HEK293T (cell line): ENCODE data around the gene SMIM5.
"Not testable (repeated sequence)": the region's sequence is repeated elsewhere in the genome, so short reads cannot be mapped to it uniquely, and the experiment has no call there.

Experiments used
- CTCF ChIA-PET: fragments of 350-600 bp; formaldehyde crosslinking; extraction: SDS; loops from one replicate; lab custom pipeline; 2021; ENCODE audit warnings: antibody characterized with exemption, inconsistent platforms; lab: Yijun Ruan, JAX
- POLR2A ChIA-PET: fragments of 350-600 bp; formaldehyde crosslinking; extraction: SDS; loops from one replicate; lab custom pipeline; 2020; ENCODE audit warnings: antibody characterized with exemption, inconsistent platforms; lab: Yijun Ruan, JAX
- DNase-seq: peaks from one replicate; pipeline ENCODE4 v3.0.0; 2012; ENCODE audit warnings: mixed read lengths; ENCODE audit errors: extremely low spot score
- ARNT ChIP-seq: fragments of 450-650 bp; IDR thresholded peaks from 2 replicates; pipeline ENCODE4 v1.6.1; 2017; ENCODE audit warnings: mild to moderate bottlenecking
- BHLHE40 ChIP-seq: fragments of 450-650 bp; IDR thresholded peaks from 2 replicates; pipeline ENCODE4 v1.6.1; 2016; ENCODE audit warnings: mild to moderate bottlenecking, moderate library complexity, borderline replicate concordance
- CTBP1 ChIP-seq: fragments of 450-650 bp; IDR thresholded peaks from 2 replicates; pipeline ENCODE4 v1.6.1; 2016; ENCODE audit warnings: borderline replicate concordance
- ELF4 ChIP-seq: fragments of 450-650 bp; IDR thresholded peaks from 2 replicates; pipeline ENCODE4 v1.6.1; 2017; ENCODE audit warnings: antibody characterized with exemption
- FOXA1 ChIP-seq: fragments of 450-650 bp; IDR thresholded peaks from 2 replicates; pipeline ENCODE4 v1.6.1; 2016; ENCODE audit warnings: mild to moderate bottlenecking
- FOXK2 ChIP-seq: fragments of 450-650 bp; IDR thresholded peaks from 2 replicates; pipeline ENCODE4 v1.6.1; 2016; ENCODE audit warnings: mild to moderate bottlenecking
- FOXM1 ChIP-seq: fragments of 450-650 bp; IDR thresholded peaks from 2 replicates; pipeline ENCODE4 v1.6.1; 2017; ENCODE audit warnings: mild to moderate bottlenecking, borderline replicate concordance
- HDGF ChIP-seq: fragments of 450-650 bp; IDR thresholded peaks from 2 replicates; pipeline ENCODE4 v1.6.1; 2017; ENCODE audit warnings: antibody characterized with exemption, borderline replicate concordance
- L3MBTL2 ChIP-seq: fragments of 450-650 bp; conservative IDR thresholded peaks from 2 replicates; pipeline ENCODE4 v1.6.1; 2016; ENCODE audit warnings: mild to moderate bottlenecking
- LEF1 ChIP-seq: fragments of 450-650 bp; IDR thresholded peaks from 2 replicates; pipeline ENCODE4 v1.6.1; 2017; ENCODE audit warnings: mild to moderate bottlenecking, borderline replicate concordance
- NFRKB ChIP-seq: fragments of 450-650 bp; IDR thresholded peaks from 2 replicates; pipeline ENCODE4 v1.6.1; 2016; ENCODE audit warnings: mild to moderate bottlenecking, moderate library complexity
- PKNOX1 ChIP-seq: fragments of 450-650 bp; IDR thresholded peaks from 2 replicates; pipeline ENCODE4 v1.6.1; 2016
- SP1 ChIP-seq: fragments of 450-650 bp; IDR thresholded peaks from 2 replicates; pipeline ENCODE4 v1.6.1; 2017
- SUZ12 ChIP-seq: fragments of 450-650 bp; IDR thresholded peaks from 2 replicates; pipeline ENCODE4 v1.6.1; 2016; ENCODE audit warnings: mild to moderate bottlenecking
- TARDBP ChIP-seq: fragments of 450-650 bp; IDR thresholded peaks from 2 replicates; pipeline ENCODE4 v1.6.1; 2016
- ZNF384 ChIP-seq: fragments of 450-650 bp; IDR thresholded peaks from 2 replicates; pipeline ENCODE4 v1.6.1; 2016

The SMIM5 gene

GRCh38 chr17:75590314-75590761 lies 42.9 kb upstream of the SMIM5 start:
- ChIA-PET POLR2A (interaction anchor here (1.1 to 2.0 kb wide), 4 partner anchors 11 to 319 kb away, joined by 3 to 8 read pairs (median 3); partner anchors contain the start of genes MIF4GD and TSEN54), CTCF (interaction anchor here (0.8 to 2.5 kb wide), 2 partner anchors 11 to 12 kb away, joined by 3 to 20 read pairs; no protein-coding TSS in a partner anchor)
- TF ChIP-seq SUZ12 (no peak), HDGF (no peak), SP1 (no peak), ARNT (no peak), FOXA1 (no peak), CTBP1 (no peak), PKNOX1 (no peak), FOXK2 (no peak), ELF4 (no peak), TARDBP (no peak), FOXM1 (no peak), ZNF384 (no peak), L3MBTL2 (no peak), LEF1 (no peak), NFRKB (no peak), BHLHE40 (no peak)
- DNase-seq, result no peak

GRCh38 chr17:75590849-75591721 lies 42.1 kb upstream of the SMIM5 start:
- ChIA-PET CTCF (interaction anchor here (0.9 to 2.5 kb wide), 2 partner anchors 10 to 160 kb away, joined by 3 to 20 read pairs; no protein-coding TSS in a partner anchor), POLR2A (interaction anchor here (1.1 to 2.0 kb wide), 3 partner anchors 10 to 75 kb away, joined by 3 to 8 read pairs (median 3); partner anchors contain the start of gene TSEN54)
- no peak for DNase-seq
- TF ChIP-seq ELF4, result no peak
- no peak for TF ChIP-seq SP1
- TF ChIP-seq NFRKB, result no peak
- TF ChIP-seq ZNF384, result no peak

- POLR2A ChIA-PET, result interaction anchor here (2.0 kb wide), 1 partner anchor 9 kb away, joined by 8 read pairs; no protein-coding TSS in a partner anchor
- TF ChIP-seq L3MBTL2 (no peak), BHLHE40 (no peak), LEF1 (no peak)
- no peak for DNase-seq
- CTCF ChIA-PET, result interaction anchor here (0.9 to 2.5 kb wide), 2 partner anchors 10 to 159 kb away, joined by 3 to 20 read pairs; no protein-coding TSS in a partner anchor
Measured at GRCh38 chr17:75591722-75592302, 41.4 kb upstream of the SMIM5 start.

GRCh38 chr17:75592348-75593020 lies 40.8 kb upstream of the SMIM5 start:
- ChIA-PET CTCF (interaction anchor here (1.0 to 1.6 kb wide), 2 partner anchors 9 to 12 kb away, joined by 3 to 5 read pairs; no protein-coding TSS in a partner anchor), POLR2A (no interaction called here)
- no peak for DNase-seq
- TF ChIP-seq SP1 (no peak), L3MBTL2 (no peak), TARDBP (no peak), PKNOX1 (no peak), FOXA1 (no peak), BHLHE40 (no peak), FOXM1 (no peak), LEF1 (no peak), ZNF384 (no peak), ARNT (no peak), NFRKB (no peak), HDGF (no peak), FOXK2 (no peak), ELF4 (no peak), CTBP1 (no peak), SUZ12 (no peak)

- CTCF ChIA-PET, result interaction anchor here (1.0 to 1.6 kb wide), 2 partner anchors 8 to 11 kb away, joined by 3 to 5 read pairs; no protein-coding TSS in a partner anchor
- DNase-seq, POLR2A ChIA-PET: not testable (repeated sequence)
Measured at GRCh38 chr17:75593430-75593829, 39.8 kb upstream of the SMIM5 start.
